HG02973 (cell line): Measurements from ENCODE around the gene CABP7.

ENCODE experiments used
- ATAC-seq: cut with Tn5 transposase; IDR thresholded peaks from one replicate; pipeline ENCODE4 v1.9.1; 2021; ENCODE audit warnings: moderate library complexity; ENCODE audit not compliant: unreplicated experiment

Gene CABP7

GRCh38 chr22:29722587-29722986 lies 2.8 kb downstream of the CABP7 start:
- no peak for ATAC-seq

GRCh38 chr22:29723766-29724165 lies 4.0 kb downstream of the CABP7 start:
- no peak for ATAC-seq

- no peak for ATAC-seq
Observed at GRCh38 chr22:29724843-29725242, 5.0 kb downstream of the CABP7 start.

- ATAC-seq, result no peak
Observed at GRCh38 chr22:29726106-29726505, 6.3 kb downstream of the CABP7 start.

GRCh38 chr22:29726512-29727130 lies 6.8 kb downstream of the CABP7 start:
- ATAC-seq, result no peak

- no peak for ATAC-seq
Observed at GRCh38 chr22:29727131-29727523, 7.3 kb downstream of the CABP7 start.

- no peak for ATAC-seq
Observed at GRCh38 chr22:29729161-29729560, 9.4 kb downstream of the CABP7 start.

GRCh38 chr22:29731058-29731850 lies 11.5 kb downstream of the CABP7 start:
- ATAC-seq, result no peak

- no peak for ATAC-seq
Observed at GRCh38 chr22:29732883-29733282, 13.1 kb downstream of the CABP7 start.

- no peak for ATAC-seq
Observed at GRCh38 chr22:29733362-29734201, 13.8 kb downstream of the CABP7 start.

GRCh38 chr22:29734406-29734805 lies 14.6 kb downstream of the CABP7 start:
- no peak for ATAC-seq

GRCh38 chr22:29734838-29735237 lies 15.0 kb downstream of the CABP7 start:
- no peak for ATAC-seq

- ATAC-seq, result no peak
Observed at GRCh38 chr22:29735416-29735815, 15.6 kb downstream of the CABP7 start.

GRCh38 chr22:29737251-29738117 lies 17.7 kb downstream of the CABP7 start:
- ATAC-seq, result no peak

- ATAC-seq, result no peak
Observed at GRCh38 chr22:29738118-29738815, 18.5 kb downstream of the CABP7 start.

- no peak for ATAC-seq
Observed at GRCh38 chr22:29739346-29739875, 19.6 kb downstream of the CABP7 start.

GRCh38 chr22:29740216-29740615 lies 20.4 kb downstream of the CABP7 start:
- ATAC-seq, result no peak

GRCh38 chr22:29741926-29742325 lies 22.1 kb downstream of the CABP7 start:
- no peak for ATAC-seq

GRCh38 chr22:29742326-29742725 lies 22.5 kb downstream of the CABP7 start:
- no peak for ATAC-seq

GRCh38 chr22:29744902-29745301 lies 25.1 kb downstream of the CABP7 start:
- no peak for ATAC-seq
